GM13976 (cell line): ENCODE data around the gene ETNK2.

Source experiments
- DNase-seq: peaks from one replicate; pipeline ENCODE4 v3.0.0; 2012; ENCODE audit warnings: low spot score
- CTCF ChIP-seq: IDR thresholded peaks from 2 replicates; pipeline ENCODE4 v1.5.1; 2012; ENCODE audit warnings: borderline replicate concordance, mild to moderate bottlenecking; ENCODE audit not compliant: insufficient read depth; ENCODE audit errors: extremely low read depth, missing control alignments, control extremely low read depth
- in situ Hi-C: fragments of 300-500 bp; cut with MboI; formaldehyde crosslinking; loops from one replicate; pipeline ENCODE4 v1.12.0; 2022; ENCODE audit warnings: low sequenced_read_pairs, mixed read lengths, inconsistent platforms; ENCODE audit not compliant: unreplicated experiment

ETNK2 gene, protein sequence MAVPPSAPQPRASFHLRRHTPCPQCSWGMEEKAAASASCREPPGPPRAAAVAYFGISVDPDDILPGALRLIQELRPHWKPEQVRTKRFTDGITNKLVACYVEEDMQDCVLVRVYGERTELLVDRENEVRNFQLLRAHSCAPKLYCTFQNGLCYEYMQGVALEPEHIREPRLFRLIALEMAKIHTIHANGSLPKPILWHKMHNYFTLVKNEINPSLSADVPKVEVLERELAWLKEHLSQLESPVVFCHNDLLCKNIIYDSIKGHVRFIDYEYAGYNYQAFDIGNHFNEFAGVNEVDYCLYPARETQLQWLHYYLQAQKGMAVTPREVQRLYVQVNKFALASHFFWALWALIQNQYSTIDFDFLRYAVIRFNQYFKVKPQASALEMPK

GRCh38 chr1:204151552-204152309 lies at the start of gene ETNK2:
Gene ETNK2 (minus strand): TSS chr1:204152044. CDS start chr1:204151852, 192 bp downstream.
- no peak for TF ChIP-seq CTCF
- peak; percentile 73 for DNase-seq
- in situ Hi-C loops: no loop called here

GRCh38 chr1:204201348-204202040 lies 49.6 kb upstream of the ETNK2 start:
- DNase-seq: no peak
- no peak for TF ChIP-seq CTCF
- in situ Hi-C loops: no loop called here

GRCh38 chr1:204199579-204199978 lies 47.7 kb upstream of the ETNK2 start:
- DNase-seq: no peak
- no peak for TF ChIP-seq CTCF
- in situ Hi-C loops: no loop called here

GRCh38 chr1:204198348-204199340 lies 46.8 kb upstream of the ETNK2 start:
- no peak for DNase-seq
- TF ChIP-seq CTCF: no peak
- in situ Hi-C loops: no loop called here

DNA sequence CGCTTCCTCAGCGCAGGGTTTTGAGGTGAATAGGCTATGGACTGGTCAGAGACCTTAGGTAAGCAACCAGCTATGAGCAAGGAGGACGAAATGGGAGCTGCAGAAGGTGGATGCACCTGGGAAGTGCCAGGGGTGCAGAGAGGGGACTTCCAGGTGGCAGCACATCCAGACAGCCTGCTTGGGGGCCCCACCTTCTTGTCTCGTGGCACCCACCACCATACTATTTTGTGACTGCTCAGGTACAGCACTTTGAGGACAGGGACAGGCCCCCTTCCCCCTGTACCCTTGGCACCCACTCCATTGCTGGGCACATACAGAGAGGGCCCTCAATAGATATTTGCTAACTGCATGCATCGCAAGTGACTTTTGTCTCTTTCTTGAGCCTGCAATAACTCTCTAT lies 45.2 kb upstream of the ETNK2 start:
- in situ Hi-C loops: no loop called here
- no peak for TF ChIP-seq CTCF
- no peak for DNase-seq
